ENCODE data around the gene ALOX5AP. TPM values are rescaled to one million over a fixed set of nuclear protein-coding genes. Genes with fewer than 3 reads are reported as not detected.
A peak's percentile ranks its signal among the peaks of the same experiment; 100 is the strongest.

ALOX5AP gene
- total and polyA plus RNA-seq, 10 of the 15 experiments (the other 5 are each of a cell fraction or from before 2014, with no cell fraction given) = 45.9 to 426 (median 109) TPM

DNA sequence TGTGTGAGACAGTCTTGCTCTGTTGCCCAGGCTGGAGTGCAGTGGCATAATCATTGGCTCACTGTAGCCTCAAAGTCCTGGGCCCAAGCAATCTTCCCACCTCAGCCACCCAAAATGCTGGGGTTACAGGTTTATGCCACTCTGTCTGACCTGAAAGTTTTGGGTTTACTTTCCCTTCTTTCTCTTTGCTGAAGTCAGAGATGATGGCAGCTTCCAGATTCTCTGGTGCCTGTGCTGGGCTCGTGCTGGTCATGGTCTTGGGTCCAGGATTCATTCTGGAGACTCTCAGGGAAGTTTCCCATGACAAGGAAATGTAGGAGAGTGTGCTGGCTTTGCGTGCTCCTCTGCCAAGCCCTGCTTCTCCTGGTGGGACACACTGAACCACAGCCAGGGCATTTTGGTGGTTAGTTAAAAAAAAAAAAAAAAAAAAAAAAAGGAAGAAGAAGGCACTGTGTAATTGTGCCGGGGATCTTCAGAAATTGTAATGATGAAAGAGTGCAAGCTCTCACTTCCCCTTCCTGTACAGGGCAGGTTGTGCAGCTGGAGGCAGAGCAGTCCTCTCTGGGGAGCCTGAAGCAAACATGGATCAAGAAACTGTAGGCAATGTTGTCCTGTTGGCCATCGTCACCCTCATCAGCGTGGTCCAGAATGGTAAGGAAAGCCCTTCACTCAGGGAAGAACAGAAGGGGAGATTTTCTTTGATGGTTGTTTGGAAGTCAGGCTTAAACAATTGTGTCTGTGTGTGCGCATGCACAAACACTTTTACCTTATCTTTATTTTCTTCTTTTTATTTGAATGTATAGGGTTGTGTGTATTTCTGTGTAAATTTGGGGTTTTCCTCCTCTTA is at the start of gene ALOX5AP (continued):
- TF ChIP-seq ZNF592 (IDR thresholded peaks at IDR 0.05) (no peak), DPF2 (IDR thresholded peaks at IDR 0.05) (peak; percentile 91), SPI1 (IDR thresholded peaks at IDR 0.05; ENCODE audit: borderline replicate concordance, insufficient read depth, low read depth, low read length) (peak; percentile 97), MXI1 (IDR thresholded peaks at IDR 0.05; ENCODE audit: low read depth, low read length) (peak; percentile 66; the same call in 1 of the 2 replicates), NBN (IDR thresholded peaks at IDR 0.05) (peak; percentile 85; the same call in 1 of the 2 replicates), POLR2AphosphoS5 (IDR thresholded peaks at IDR 0.05; ENCODE audit: low read length) (peak; percentile 88), MTA2 (IDR thresholded peaks at IDR 0.05; ENCODE audit: low read depth) (peak; percentile 90), JUNB (IDR thresholded peaks at IDR 0.05) (peak; percentile 54; the same call in 1 of the 2 replicates), RELA (IDR thresholded peaks at IDR 0.05; ENCODE audit: borderline replicate concordance, partially characterized antibody) (peak; percentile 27), NR2C2 (IDR thresholded peaks at IDR 0.05; ENCODE audit: borderline replicate concordance, control insufficient read depth, insufficient read length, low read depth) (no peak)
- TF ChIP-seq, protein P1, sequence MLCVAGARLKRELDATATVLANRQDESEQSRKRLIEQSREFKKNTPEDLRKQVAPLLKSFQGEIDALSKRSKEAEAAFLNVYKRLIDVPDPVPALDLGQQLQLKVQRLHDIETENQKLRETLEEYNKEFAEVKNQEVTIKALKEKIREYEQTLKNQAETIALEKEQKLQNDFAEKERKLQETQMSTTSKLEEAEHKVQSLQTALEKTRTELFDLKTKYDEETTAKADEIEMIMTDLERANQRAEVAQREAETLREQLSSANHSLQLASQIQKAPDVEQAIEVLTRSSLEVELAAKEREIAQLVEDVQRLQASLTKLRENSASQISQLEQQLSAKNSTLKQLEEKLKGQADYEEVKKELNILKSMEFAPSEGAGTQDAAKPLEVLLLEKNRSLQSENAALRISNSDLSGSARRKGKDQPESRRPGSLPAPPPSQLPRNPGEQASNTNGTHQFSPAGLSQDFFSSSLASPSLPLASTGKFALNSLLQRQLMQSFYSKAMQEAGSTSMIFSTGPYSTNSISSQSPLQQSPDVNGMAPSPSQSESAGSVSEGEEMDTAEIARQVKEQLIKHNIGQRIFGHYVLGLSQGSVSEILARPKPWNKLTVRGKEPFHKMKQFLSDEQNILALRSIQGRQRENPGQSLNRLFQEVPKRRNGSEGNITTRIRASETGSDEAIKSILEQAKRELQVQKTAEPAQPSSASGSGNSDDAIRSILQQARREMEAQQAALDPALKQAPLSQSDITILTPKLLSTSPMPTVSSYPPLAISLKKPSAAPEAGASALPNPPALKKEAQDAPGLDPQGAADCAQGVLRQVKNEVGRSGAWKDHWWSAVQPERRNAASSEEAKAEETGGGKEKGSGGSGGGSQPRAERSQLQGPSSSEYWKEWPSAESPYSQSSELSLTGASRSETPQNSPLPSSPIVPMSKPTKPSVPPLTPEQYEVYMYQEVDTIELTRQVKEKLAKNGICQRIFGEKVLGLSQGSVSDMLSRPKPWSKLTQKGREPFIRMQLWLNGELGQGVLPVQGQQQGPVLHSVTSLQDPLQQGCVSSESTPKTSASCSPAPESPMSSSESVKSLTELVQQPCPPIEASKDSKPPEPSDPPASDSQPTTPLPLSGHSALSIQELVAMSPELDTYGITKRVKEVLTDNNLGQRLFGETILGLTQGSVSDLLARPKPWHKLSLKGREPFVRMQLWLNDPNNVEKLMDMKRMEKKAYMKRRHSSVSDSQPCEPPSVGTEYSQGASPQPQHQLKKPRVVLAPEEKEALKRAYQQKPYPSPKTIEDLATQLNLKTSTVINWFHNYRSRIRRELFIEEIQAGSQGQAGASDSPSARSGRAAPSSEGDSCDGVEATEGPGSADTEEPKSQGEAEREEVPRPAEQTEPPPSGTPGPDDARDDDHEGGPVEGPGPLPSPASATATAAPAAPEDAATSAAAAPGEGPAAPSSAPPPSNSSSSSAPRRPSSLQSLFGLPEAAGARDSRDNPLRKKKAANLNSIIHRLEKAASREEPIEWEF (IDR thresholded peaks at IDR 0.05; ENCODE audit: insufficient replicate concordance, low read depth, low read length) = peak; percentile 54
- TF ChIP-seq, protein P2, sequence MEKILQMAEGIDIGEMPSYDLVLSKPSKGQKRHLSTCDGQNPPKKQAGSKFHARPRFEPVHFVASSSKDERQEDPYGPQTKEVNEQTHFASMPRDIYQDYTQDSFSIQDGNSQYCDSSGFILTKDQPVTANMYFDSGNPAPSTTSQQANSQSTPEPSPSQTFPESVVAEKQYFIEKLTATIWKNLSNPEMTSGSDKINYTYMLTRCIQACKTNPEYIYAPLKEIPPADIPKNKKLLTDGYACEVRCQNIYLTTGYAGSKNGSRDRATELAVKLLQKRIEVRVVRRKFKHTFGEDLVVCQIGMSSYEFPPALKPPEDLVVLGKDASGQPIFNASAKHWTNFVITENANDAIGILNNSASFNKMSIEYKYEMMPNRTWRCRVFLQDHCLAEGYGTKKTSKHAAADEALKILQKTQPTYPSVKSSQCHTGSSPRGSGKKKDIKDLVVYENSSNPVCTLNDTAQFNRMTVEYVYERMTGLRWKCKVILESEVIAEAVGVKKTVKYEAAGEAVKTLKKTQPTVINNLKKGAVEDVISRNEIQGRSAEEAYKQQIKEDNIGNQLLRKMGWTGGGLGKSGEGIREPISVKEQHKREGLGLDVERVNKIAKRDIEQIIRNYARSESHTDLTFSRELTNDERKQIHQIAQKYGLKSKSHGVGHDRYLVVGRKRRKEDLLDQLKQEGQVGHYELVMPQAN (conservative IDR thresholded peaks at IDR 0.05) = 0 out of 2 replicates have a peak, but pooled peaks have one; percentile 17
- TF ChIP-seq, protein P3, sequence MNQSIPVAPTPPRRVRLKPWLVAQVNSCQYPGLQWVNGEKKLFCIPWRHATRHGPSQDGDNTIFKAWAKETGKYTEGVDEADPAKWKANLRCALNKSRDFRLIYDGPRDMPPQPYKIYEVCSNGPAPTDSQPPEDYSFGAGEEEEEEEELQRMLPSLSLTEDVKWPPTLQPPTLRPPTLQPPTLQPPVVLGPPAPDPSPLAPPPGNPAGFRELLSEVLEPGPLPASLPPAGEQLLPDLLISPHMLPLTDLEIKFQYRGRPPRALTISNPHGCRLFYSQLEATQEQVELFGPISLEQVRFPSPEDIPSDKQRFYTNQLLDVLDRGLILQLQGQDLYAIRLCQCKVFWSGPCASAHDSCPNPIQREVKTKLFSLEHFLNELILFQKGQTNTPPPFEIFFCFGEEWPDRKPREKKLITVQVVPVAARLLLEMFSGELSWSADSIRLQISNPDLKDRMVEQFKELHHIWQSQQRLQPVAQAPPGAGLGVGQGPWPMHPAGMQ (IDR thresholded peaks at IDR 0.05; ENCODE audit: borderline replicate concordance) = peak; percentile 14; the same call in 1 of the 2 replicates

All from GM12878 (cell line).